Common myeloid progenitor, CD34-positive (primary cell): ENCODE data around the gene NFKB1.
"Not testable (repeated sequence)": the region's sequence is repeated elsewhere in the genome, so short reads cannot be mapped to it uniquely, and the experiment has no call there.

Source experiments
- CTCF ChIA-PET: fragments of 350-600 bp; sonication (Branson Sonifier 250); formaldehyde crosslinking; loops from one replicate; lab custom pipeline; 2021; ENCODE audit warnings: antibody characterized with exemption; lab: Charles Lee
- POLR2A ChIA-PET: fragments of 350-600 bp; sonication (Branson Sonifier 250); formaldehyde crosslinking; loops from one replicate; lab custom pipeline; 2021; ENCODE audit warnings: antibody characterized with exemption; lab: Charles Lee
- DNase-seq, 3 donors: peaks; one replicate each; pipeline versions ENCODE4 v3.0.0 to v3.0.0-alpha.2; 2013
- H3K27ac ChIP-seq, 2 experiments: 1 replicate in 1 of 2; 2 replicates in 1 of 2; pipeline ENCODE4 v1.7.0; 2013; ENCODE audit warnings: inconsistent platforms in 2 of 2, low read length in 2 of 2, mild to moderate bottlenecking in 2 of 2, low read depth in 1 of 2, moderate library complexity in 1 of 2; ENCODE audit not compliant: severe bottlenecking in 2 of 2, insufficient read depth in 1 of 2, poor library complexity in 1 of 2
- H3K27me3 ChIP-seq, 5 experiments: replicated peaks in 2 of 5; 1 replicate in 3 of 5; 2 replicates in 2 of 5; pipeline versions ENCODE4 v1.6.1 to v1.7.0; 2013; ENCODE audit warnings: low read length in 4 of 5, mild to moderate bottlenecking in 2 of 5, moderate library complexity in 2 of 5, inconsistent platforms in 1 of 5; ENCODE audit not compliant: insufficient read depth in 5 of 5, control insufficient read depth in 4 of 5
- H3K36me3 ChIP-seq, 4 experiments: 1 replicate in 2 of 4; 2 replicates in 2 of 4; pipeline versions ENCODE4 v1.6.1 to v1.7.0; 2013; ENCODE audit warnings: low read length in 3 of 4, control low read depth in 1 of 4, mild to moderate bottlenecking in 1 of 4; ENCODE audit not compliant: control insufficient read depth in 4 of 4, insufficient read depth in 4 of 4
- H3K4me1 ChIP-seq, 4 experiments: 1 replicate in 3 of 4; 2 replicates in 1 of 4; pipeline versions ENCODE4 v1.6.1 to v1.7.1; 2013; ENCODE audit warnings: low read length in 3 of 4, mild to moderate bottlenecking in 3 of 4, control low read depth in 1 of 4, inconsistent platforms in 1 of 4, moderate library complexity in 1 of 4; ENCODE audit not compliant: control insufficient read depth in 4 of 4, insufficient read depth in 4 of 4; ENCODE audit errors: control extremely low read depth in 1 of 4
- H3K4me3 ChIP-seq, 7 experiments: 1 replicate in 4 of 7; 2 replicates in 3 of 7; pipeline versions ENCODE4 v1.5.1 to v1.7.0; 2013; ENCODE audit warnings: mild to moderate bottlenecking in 7 of 7, low read length in 6 of 7, moderate library complexity in 6 of 7, inconsistent platforms in 2 of 7, low read depth in 2 of 7, control low read depth in 1 of 7; ENCODE audit not compliant: insufficient read depth in 4 of 7, control insufficient read depth in 1 of 7; ENCODE audit errors: extremely low read depth in 1 of 7
- H3K9me3 ChIP-seq, 5 experiments: 1 replicate in 4 of 5; 2 replicates in 1 of 5; pipeline versions ENCODE4 v1.6.1 to v1.7.1; 2013; ENCODE audit warnings: low read length in 4 of 5, mild to moderate bottlenecking in 2 of 5, inconsistent platforms in 1 of 5, low read depth in 1 of 5, moderate library complexity in 1 of 5; ENCODE audit not compliant: control insufficient read depth in 4 of 5, insufficient read depth in 2 of 5; ENCODE audit errors: control extremely low read depth in 1 of 5
- WGBS: methylation state at CpG from one replicate; pipeline ENCODE4 v1.1.5; 2013; ENCODE audit not compliant: insufficient coverage; 5-methylcytosine and 5-hydroxymethylcytosine counted together

NFKB1 gene

GRCh38 chr4:102610007-102610406 is 108.8 kb downstream of the NFKB1 start:
- POLR2A ChIA-PET: no interaction called here
- Histone ChIP-seq H3K4me1 (peaks cover 3 to 13% (median 6%) of the 10 kb centered on the region in 4 experiments), H3K9me3 (no peaks in the 10 kb centered on the region), H3K27ac (no peak overlapping the region), H3K4me3 (no peak overlapping the region), H3K36me3 (peaks cover 35 to 79% (median 61%) of the 10 kb centered on the region in 4 experiments), H3K27me3 (no peaks in the 10 kb centered on the region)
- CTCF ChIA-PET: interaction anchor here (1.5 to 6.0 kb wide), 4 partner anchors 10 to 163 kb away, joined by 5 to 34 read pairs (median 7); no protein-coding TSS in a partner anchor
- peak in 2 of 3 donors; percentile 36 to 40 for DNase-seq

- Histone ChIP-seq H3K36me3 (peaks cover 32 to 78% (median 63%) of the 10 kb centered on the region in 4 experiments), H3K27me3 (no peaks in the 10 kb centered on the region), H3K27ac (no peak overlapping the region), H3K4me3 (no peak overlapping the region), H3K9me3 (no peaks in the 10 kb centered on the region), H3K4me1 (peaks cover 3 to 13% (median 6%) of the 10 kb centered on the region in 4 experiments)
- WGBS: 100% methylated on average over 2 of the region's 3 CpGs
- POLR2A ChIA-PET: no interaction called here
- no peak for DNase-seq
- CTCF ChIA-PET: interaction anchor here (1.0 to 6.0 kb wide), 8 partner anchors 10 to 397 kb away, joined by 3 to 34 read pairs (median 6); no protein-coding TSS in a partner anchor
Measured at GRCh38 chr4:102610476-102610875, 109.3 kb downstream of the NFKB1 start.

GRCh38 chr4:102612210-102612609 is 111.1 kb downstream of the NFKB1 start:
- DNase-seq: no peak

DNA sequence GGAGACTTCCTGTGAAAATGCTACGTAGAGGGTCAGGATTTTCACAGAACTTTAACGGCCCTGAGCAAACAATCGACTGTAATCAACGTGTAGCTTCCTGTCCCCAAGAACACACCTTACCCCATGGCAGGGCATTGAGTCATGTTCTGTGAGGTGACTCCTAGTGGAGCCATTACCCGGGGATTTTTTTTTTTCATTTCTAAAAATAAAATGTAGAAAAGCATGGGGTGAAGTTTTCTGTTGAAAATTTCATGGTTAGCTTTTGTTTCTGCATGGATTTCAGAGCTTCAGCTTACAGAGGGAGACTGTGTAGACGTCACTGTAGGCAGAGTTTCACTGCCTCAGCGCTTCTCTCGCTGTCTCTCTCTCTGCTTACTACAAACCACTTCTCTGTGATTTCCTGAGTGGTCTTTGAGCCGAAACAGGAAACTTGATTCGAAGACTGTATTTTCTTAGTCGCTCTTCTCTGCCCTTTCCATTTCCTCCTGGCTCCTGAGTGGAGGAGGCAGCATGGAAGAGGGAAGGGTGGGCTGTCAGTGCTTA is 111.7 kb downstream of the NFKB1 start:
- H3K4me3 ChIP-seq: no peak overlapping the region
- ChIA-PET CTCF (interaction anchor here (4.0 to 6.0 kb wide), 2 partner anchors 12 to 165 kb away, joined by 27 to 34 read pairs; no protein-coding TSS in a partner anchor), POLR2A (interaction anchor here (0.7 kb wide), 1 partner anchor 215 kb away, joined by 3 read pairs; the partner anchor contains the start of gene UBE2D3)
- H3K27me3 ChIP-seq: no peaks in the 10 kb centered on the region
- peaks cover 3 to 13% (median 6%) of the 10 kb centered on the region in 4 experiments for H3K4me1 ChIP-seq
- peak in 2 of 3 donors; percentile 49 to 51 for DNase-seq
- H3K27ac ChIP-seq: peak overlapping the region in 1 of 2 experiments; percentile 27
- H3K9me3 ChIP-seq: no peaks in the 10 kb centered on the region
- 25% methylated on average over 4 of the region's 11 CpGs for WGBS
- peaks cover 24 to 73% (median 57%) of the 10 kb centered on the region in 4 experiments for H3K36me3 ChIP-seq

More at GRCh38 chr4:102612210-102612609, 111.1 kb downstream of the NFKB1 start:
- 92% methylated on average over 2 of the region's 2 CpGs for WGBS
- POLR2A ChIA-PET: no interaction called here
- Histone ChIP-seq H3K27ac (no peak overlapping the region), H3K9me3 (no peaks in the 10 kb centered on the region), H3K36me3 (peaks cover 29 to 77% (median 61%) of the 10 kb centered on the region in 4 experiments), H3K4me3 (no peak overlapping the region), H3K4me1 (peaks cover 3 to 13% (median 6%) of the 10 kb centered on the region in 4 experiments), H3K27me3 (no peaks in the 10 kb centered on the region)
- CTCF ChIA-PET: interaction anchor here (1.2 to 6.0 kb wide), 5 partner anchors 9 to 165 kb away, joined by 4 to 34 read pairs (median 6); no protein-coding TSS in a partner anchor

DNA sequence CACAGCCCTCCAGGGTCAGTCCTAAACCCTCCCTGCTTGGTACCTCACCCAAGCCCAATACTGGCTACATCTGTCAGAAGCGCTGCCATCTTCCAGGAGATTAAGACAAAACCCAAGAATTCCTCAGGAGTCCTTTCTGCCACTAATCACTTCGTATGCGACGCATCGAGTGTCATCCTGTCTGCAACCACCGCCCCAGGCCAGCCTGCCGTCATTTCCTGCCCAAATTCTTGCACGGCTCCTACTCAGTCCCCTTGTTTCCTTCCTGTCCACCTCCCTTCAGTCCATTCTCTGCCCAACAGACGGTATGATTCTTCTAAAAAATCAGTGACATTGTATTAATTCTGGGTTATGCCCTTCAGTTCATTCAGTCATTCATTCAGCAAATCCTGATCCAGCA is 113.6 kb downstream of the NFKB1 start:
- DNase-seq: no peak
- POLR2A ChIA-PET: no interaction called here
- no peak overlapping the region for H3K27ac ChIP-seq

DNA sequence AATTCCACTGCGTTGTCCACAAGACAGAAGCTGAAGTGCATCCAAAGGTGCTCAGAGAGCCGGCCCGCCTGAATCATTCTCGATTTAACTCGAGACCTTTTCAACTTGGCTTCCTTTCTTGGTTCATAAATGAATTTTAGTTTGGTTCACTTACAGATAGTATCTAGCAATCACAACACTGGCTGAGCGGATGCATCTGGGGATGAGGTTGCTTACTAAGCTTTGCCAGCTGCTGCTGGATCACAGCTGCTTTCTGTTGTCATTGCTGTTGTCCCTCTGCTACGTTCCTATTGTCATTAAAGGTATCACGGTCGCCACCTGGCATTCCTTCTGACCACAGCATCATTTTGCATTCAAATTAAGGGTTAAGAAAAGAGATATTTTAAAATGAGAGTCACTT is 115.5 kb downstream of the NFKB1 start:
- peak in 1 of 3 donors; percentile 28 for DNase-seq

More for the DNA sequence above, 113.6 kb downstream of the NFKB1 start:
- Histone ChIP-seq H3K9me3 (no peaks in the 10 kb centered on the region), H3K27me3 (no peaks in the 10 kb centered on the region), H3K36me3 (peaks cover 19 to 65% (median 51%) of the 10 kb centered on the region in 4 experiments), H3K4me3 (no peak overlapping the region), H3K4me1 (peaks cover 3 to 13% (median 6%) of the 10 kb centered on the region in 4 experiments)
- WGBS: 87% methylated on average over 9 of the region's 9 CpGs
- CTCF ChIA-PET: interaction anchor here (1.7 to 4.0 kb wide), 2 partner anchors 10 to 15 kb away, joined by 3 to 27 read pairs; no protein-coding TSS in a partner anchor

DNA sequence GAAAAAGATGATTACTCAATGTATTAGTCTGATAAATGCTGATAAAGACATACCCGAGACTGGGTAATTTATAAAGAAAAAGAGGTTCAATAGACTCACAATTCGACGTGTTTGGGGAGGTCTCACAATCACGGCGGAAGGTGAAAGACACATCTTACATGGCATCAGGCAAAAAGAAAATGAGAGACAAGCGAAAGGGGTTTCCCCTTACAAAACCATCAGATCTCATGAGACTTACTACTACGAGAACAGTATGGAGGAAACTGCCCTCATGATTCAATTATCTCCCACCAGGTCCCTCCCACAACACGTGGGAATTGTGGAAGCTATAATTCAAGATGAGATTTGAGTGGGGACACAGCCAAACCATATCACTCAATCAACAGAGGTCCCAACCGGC is 117.9 kb downstream of the NFKB1 start:
- POLR2A ChIA-PET, H3K4me3 ChIP-seq, DNase-seq, H3K9me3 ChIP-seq, H3K4me1 ChIP-seq, H3K27ac ChIP-seq, H3K27me3 ChIP-seq: not testable (repeated sequence)
- 88% methylated on average over 5 of the region's 9 CpGs for WGBS
- H3K36me3 ChIP-seq: peaks cover 8 to 26% (median 21%) of the 10 kb centered on the region in 4 experiments
- CTCF ChIA-PET: interaction anchor here (0.8 to 10.8 kb wide), 4 partner anchors 9 to 473 kb away, joined by 4 to 87 read pairs (median 26); no protein-coding TSS in a partner anchor

More for the DNA sequence above, 115.5 kb downstream of the NFKB1 start:
- H3K27me3 ChIP-seq: no peaks in the 10 kb centered on the region
- no peaks in the 10 kb centered on the region for H3K9me3 ChIP-seq
- 98% methylated on average over 7 of the region's 9 CpGs for WGBS
- ChIA-PET POLR2A (no interaction called here), CTCF (interaction anchor here (0.7 to 10.8 kb wide), 2 partner anchors 36 to 475 kb away, joined by 3 to 87 read pairs; no protein-coding TSS in a partner anchor)
- H3K4me3 ChIP-seq: no peak overlapping the region
- peaks cover 3 to 13% (median 8%) of the 10 kb centered on the region in 4 experiments for H3K4me1 ChIP-seq
- no peak overlapping the region for H3K27ac ChIP-seq
- peaks cover 14 to 48% (median 38%) of the 10 kb centered on the region in 4 experiments for H3K36me3 ChIP-seq
